Uterus (tissue), 4 donors: ENCODE measurements around the gene CDC16. TPM values are rescaled to one million over a fixed set of nuclear protein-coding genes. Genes with fewer than 3 reads are reported as not detected.

Source experiments
- DNase-seq, 2 donors: peaks; one replicate each; pipeline ENCODE4 v3.0.0-alpha.2; 2019 to 2020
- H3K27ac ChIP-seq, 2 donors: fragments of 200-600 bp; sonication (generic); 1 replicate in 1 of 2; 2 replicates in 1 of 2; pipeline ENCODE4 v1.5.1; 2016 to 2018
- H3K27me3 ChIP-seq, 2 donors: fragments of 200-600 bp; sonication (generic); one replicate each; pipeline ENCODE4 v1.5.1; 2018 to 2019; ENCODE audit warnings: control low read depth in 1 of 2
- H3K36me3 ChIP-seq, 2 donors: fragments of 200-600 bp; sonication (generic); one replicate each; pipeline ENCODE4 v1.5.1; 2019; ENCODE audit warnings: control low read depth in 1 of 2
- H3K4me1 ChIP-seq, 2 donors: fragments of 200-600 bp; sonication (generic); one replicate each; pipeline ENCODE4 v1.5.1; 2018 to 2019; ENCODE audit warnings: control low read depth in 1 of 2
- H3K4me3 ChIP-seq, 2 donors: fragments of 200-600 bp; sonication (generic); 1 replicate in 1 of 2; 2 replicates in 1 of 2; pipeline ENCODE4 v1.5.1; 2018 to 2019; ENCODE audit warnings: mild to moderate bottlenecking in 1 of 2
- H3K9me3 ChIP-seq, 2 donors: fragments of 200-600 bp; sonication (generic); one replicate each; pipeline ENCODE4 v1.5.1; 2019; ENCODE audit warnings: control low read depth in 1 of 2
- POLR2A ChIP-seq, 2 donors: fragments of 450-650 bp; IDR thresholded peaks; one replicate each; pipeline ENCODE4 v1.6.1; 2016; ENCODE audit warnings: antibody characterized with exemption in 2 of 2, mild to moderate bottlenecking in 1 of 2, moderate library complexity in 1 of 2
- intact Hi-C: fragments of 100-400 bp; cut with DNase I; formaldehyde crosslinking; loops from one replicate; pipeline ENCODE4 v1.15.1; 2023; ENCODE audit warnings: low total_unique reads
- total RNA-seq, 4 donors: library from RNA; depleted of rRNA in 3 of 4; stranded (reverse); fragments of >200 nt in 3 of 4; gene quantifications; one replicate each; pipeline versions ENCODE4 v1.1.0 to v1.2.4, GENCODE V29; 2014 to 2023
- TF ChIP-seq, protein P1 (sequence below), 4 experiments: fragments of 200-600 bp in 2 of 4; fragments of 450-650 bp in 2 of 4; sonication (generic) in 2 of 4; IDR thresholded peaks; one replicate each; pipeline ENCODE4 v1.5.1; 2016 to 2019; ENCODE audit warnings: antibody characterized with exemption in 4 of 4, mild to moderate bottlenecking in 2 of 4, moderate library complexity in 1 of 4
- donor health status: DM: yes; HTN: yes; CAD: no.

CDC16 gene
- total RNA-seq, 4 donors from 2014 or later: 25.0 to 103 (median 53.5) TPM

DNA sequence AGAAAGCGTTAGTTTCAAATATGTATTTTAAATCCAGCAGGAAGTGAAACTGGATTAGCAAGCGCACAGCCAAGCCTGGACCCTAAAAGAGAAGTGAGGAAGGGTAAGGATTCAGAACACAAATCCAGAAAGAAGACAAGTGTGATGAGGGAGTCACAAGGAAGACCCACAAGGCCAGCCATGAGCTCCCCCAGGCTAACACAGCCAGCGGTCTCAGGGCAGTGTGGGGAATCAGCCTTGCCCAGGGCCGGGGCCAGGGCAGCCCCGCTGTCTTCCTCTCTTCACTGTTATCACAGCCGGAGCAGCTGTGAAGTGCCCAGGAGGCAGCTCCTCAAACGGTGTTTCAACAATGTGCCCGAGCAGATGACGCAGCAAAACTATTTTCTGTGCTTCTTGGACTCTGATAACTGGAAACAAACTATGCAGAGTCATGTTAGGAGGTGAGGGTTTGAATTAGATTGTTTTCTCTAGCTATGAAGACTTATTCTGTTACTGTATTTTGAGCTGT is 12.2 kb upstream of the CDC16 start:
- H3K36me3 ChIP-seq: no peaks in the 10 kb centered on the region
- no peaks in the 10 kb centered on the region for H3K4me1 ChIP-seq
- TF ChIP-seq, protein P1, sequence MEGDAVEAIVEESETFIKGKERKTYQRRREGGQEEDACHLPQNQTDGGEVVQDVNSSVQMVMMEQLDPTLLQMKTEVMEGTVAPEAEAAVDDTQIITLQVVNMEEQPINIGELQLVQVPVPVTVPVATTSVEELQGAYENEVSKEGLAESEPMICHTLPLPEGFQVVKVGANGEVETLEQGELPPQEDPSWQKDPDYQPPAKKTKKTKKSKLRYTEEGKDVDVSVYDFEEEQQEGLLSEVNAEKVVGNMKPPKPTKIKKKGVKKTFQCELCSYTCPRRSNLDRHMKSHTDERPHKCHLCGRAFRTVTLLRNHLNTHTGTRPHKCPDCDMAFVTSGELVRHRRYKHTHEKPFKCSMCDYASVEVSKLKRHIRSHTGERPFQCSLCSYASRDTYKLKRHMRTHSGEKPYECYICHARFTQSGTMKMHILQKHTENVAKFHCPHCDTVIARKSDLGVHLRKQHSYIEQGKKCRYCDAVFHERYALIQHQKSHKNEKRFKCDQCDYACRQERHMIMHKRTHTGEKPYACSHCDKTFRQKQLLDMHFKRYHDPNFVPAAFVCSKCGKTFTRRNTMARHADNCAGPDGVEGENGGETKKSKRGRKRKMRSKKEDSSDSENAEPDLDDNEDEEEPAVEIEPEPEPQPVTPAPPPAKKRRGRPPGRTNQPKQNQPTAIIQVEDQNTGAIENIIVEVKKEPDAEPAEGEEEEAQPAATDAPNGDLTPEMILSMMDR (IDR thresholded peaks at IDR 0.05): no peak
- TF ChIP-seq POLR2A (IDR thresholded peaks at IDR 0.05): no peak
- intact Hi-C loops: no loop called here
- no peak for DNase-seq
- H3K27me3 ChIP-seq: no peaks in the 10 kb centered on the region
- H3K27ac ChIP-seq: no peak overlapping the region
- no peaks in the 10 kb centered on the region for H3K9me3 ChIP-seq
- no peak overlapping the region for H3K4me3 ChIP-seq

- no peaks in the 10 kb centered on the region for H3K9me3 ChIP-seq
- H3K36me3 ChIP-seq: no peaks in the 10 kb centered on the region
- no peaks in the 10 kb centered on the region for H3K27me3 ChIP-seq
- no peak overlapping the region for H3K27ac ChIP-seq
- TF ChIP-seq, protein P1 (IDR thresholded peaks at IDR 0.05): no peak
- TF ChIP-seq POLR2A (IDR thresholded peaks at IDR 0.05): no peak
- no peak for DNase-seq
- H3K4me3 ChIP-seq: no peak overlapping the region
- no peaks in the 10 kb centered on the region for H3K4me1 ChIP-seq
- intact Hi-C loops: no loop called here
Measured at GRCh38 chr13:114224201-114224600, 10.5 kb upstream of the CDC16 start.

GRCh38 chr13:114225610-114226009 is 9.1 kb upstream of the CDC16 start:
- TF ChIP-seq, protein P1 (IDR thresholded peaks at IDR 0.05): no peak
- no peak for TF ChIP-seq POLR2A (IDR thresholded peaks at IDR 0.05)
- Histone ChIP-seq H3K36me3 (no peaks in the 10 kb centered on the region), H3K9me3 (no peaks in the 10 kb centered on the region), H3K4me1 (no peaks in the 10 kb centered on the region), H3K27ac (no peak overlapping the region), H3K4me3 (no peak overlapping the region), H3K27me3 (no peaks in the 10 kb centered on the region)
- intact Hi-C loops: loop anchor here (2.0 kb wide), 1 partner anchor 273 kb away; no protein-coding TSS in a partner anchor
- no peak for DNase-seq

- H3K9me3 ChIP-seq: no peaks in the 10 kb centered on the region
- TF ChIP-seq, protein P1 (IDR thresholded peaks at IDR 0.05): no peak
- TF ChIP-seq POLR2A (IDR thresholded peaks at IDR 0.05): no peak
- intact Hi-C loops: loop anchor here (2.0 kb wide), 1 partner anchor 273 kb away; no protein-coding TSS in a partner anchor
- no peaks in the 10 kb centered on the region for H3K27me3 ChIP-seq
- H3K27ac ChIP-seq: no peak overlapping the region
- no peak for DNase-seq
- H3K36me3 ChIP-seq: no peaks in the 10 kb centered on the region
- no peaks in the 10 kb centered on the region for H3K4me1 ChIP-seq
- H3K4me3 ChIP-seq: no peak overlapping the region
Measured at GRCh38 chr13:114226088-114226487, 8.6 kb upstream of the CDC16 start.

- H3K27me3 ChIP-seq: no peaks in the 10 kb centered on the region
- no peaks in the 10 kb centered on the region for H3K36me3 ChIP-seq
- H3K4me3 ChIP-seq: no peak overlapping the region
- intact Hi-C loops: loop anchor here (2.0 kb wide), 1 partner anchor 274 kb away; no protein-coding TSS in a partner anchor
- no peak overlapping the region for H3K27ac ChIP-seq
- no peaks in the 10 kb centered on the region for H3K4me1 ChIP-seq
- H3K9me3 ChIP-seq: no peaks in the 10 kb centered on the region
- DNase-seq: peak; percentile 87
- TF ChIP-seq, protein P1 (IDR thresholded peaks at IDR 0.05): peak; percentile 92 to 98 (median 97)
- TF ChIP-seq POLR2A (IDR thresholded peaks at IDR 0.05): no peak
Measured at GRCh38 chr13:114226699-114227323, 7.9 kb upstream of the CDC16 start.
